HepG2 (cell line): ENCODE measurements around the gene SLC5A10. TPM values are rescaled to one million over a fixed set of nuclear protein-coding genes. Genes with fewer than 3 reads are reported as not detected.

ENCODE experiments used
- CBX2 ChIP-seq, 2 experiments: fragments of 200-600 bp in 1 of 2; sonication (generic); formaldehyde crosslinking in 1 of 2; IDR thresholded peaks; 2 replicates each; pipeline versions ENCODE4 v1.7.0 to v1.8.1; 2018 to 2022; ENCODE audit warnings: low read depth in 2 of 2, low read length in 1 of 2, mild to moderate bottlenecking in 1 of 2, missing genetic modification reagents in 1 of 2
- HDAC1 ChIP-seq: sonication (generic); formaldehyde crosslinking; IDR thresholded peaks from 2 replicates; pipeline ENCODE4 v1.5.1; 2020; ENCODE audit warnings: mild to moderate bottlenecking, missing genetic modification reagents
- HMG20A ChIP-seq: IDR thresholded peaks from 2 replicates; pipeline ENCODE4 v1.6.1; 2016; ENCODE audit warnings: borderline replicate concordance
- HMG20B ChIP-seq: conservative IDR thresholded peaks from 2 replicates; pipeline ENCODE4 v1.6.1; 2016; ENCODE audit warnings: missing genetic modification reagents, missing compliant biosample characterization
- MED1 ChIP-seq: sonication (generic); formaldehyde crosslinking; IDR thresholded peaks from 2 replicates; pipeline ENCODE4 v1.4.0; 2020; ENCODE audit warnings: missing genetic modification reagents
- NCOA1 ChIP-seq: sonication (generic); formaldehyde crosslinking; IDR thresholded peaks from 2 replicates; pipeline ENCODE4 v1.9.0; 2021; ENCODE audit warnings: missing genetic modification reagents
- NFYB ChIP-seq: sonication (generic); formaldehyde crosslinking; IDR thresholded peaks from 2 replicates; pipeline ENCODE4 v1.4.0; 2020; ENCODE audit warnings: missing genetic modification reagents
- NR3C1 ChIP-seq: sonication (generic); formaldehyde crosslinking; IDR thresholded peaks from 2 replicates; pipeline ENCODE4 v1.4.0; 2020; ENCODE audit warnings: missing genetic modification reagents
- SALL2 ChIP-seq: sonication (generic); formaldehyde crosslinking; IDR thresholded peaks from 2 replicates; pipeline ENCODE4 v1.8.1; 2023; ENCODE audit warnings: mild to moderate bottlenecking, missing genetic modification reagents, inconsistent platforms
- SIN3B ChIP-seq: fragments of 150-350 bp; IDR thresholded peaks from 2 replicates; pipeline ENCODE4 v1.6.1; 2014; ENCODE audit warnings: low read length
- SOX13 ChIP-seq, 3 experiments: fragments of 450-650 bp in 1 of 3; sonication (generic) in 1 of 3; formaldehyde crosslinking in 1 of 3; IDR thresholded peaks in 2 of 3; conservative IDR thresholded peaks in 1 of 3; 2 replicates each; pipeline versions ENCODE4 v1.5.0 to v1.6.1; 2016 to 2020; ENCODE audit warnings: antibody characterized with exemption in 1 of 3, mild to moderate bottlenecking in 1 of 3, missing compliant biosample characterization in 1 of 3, missing genetic modification reagents in 1 of 3, moderate library complexity in 1 of 3
- SRSF9 ChIP-seq: fragments of 200-400 bp; formaldehyde crosslinking; IDR thresholded peaks from 2 replicates; pipeline ENCODE4 v1.6.1; 2018; ENCODE audit warnings: borderline replicate concordance, mild to moderate bottlenecking, low read depth, low read length; ENCODE audit not compliant: insufficient read depth, poor library complexity, severe bottlenecking
- THAP7 ChIP-seq: sonication (generic); formaldehyde crosslinking; IDR thresholded peaks from 2 replicates; pipeline ENCODE4 v1.8.1; 2023; ENCODE audit warnings: mild to moderate bottlenecking, missing genetic modification reagents
- ZBTB14 ChIP-seq: sonication (generic); formaldehyde crosslinking; IDR thresholded peaks from 2 replicates; pipeline ENCODE4 v1.4.0; 2020; ENCODE audit warnings: missing genetic modification reagents
- ZC3H13 ChIP-seq: sonication (generic); formaldehyde crosslinking; IDR thresholded peaks from 2 replicates; pipeline ENCODE4 v1.8.1; 2023; ENCODE audit warnings: mild to moderate bottlenecking, missing genetic modification reagents, moderate library complexity
- ZFP36L2 ChIP-seq: sonication (generic); formaldehyde crosslinking; IDR thresholded peaks from 2 replicates; pipeline ENCODE4 v1.4.0; 2020; ENCODE audit warnings: missing genetic modification reagents
- ZKSCAN8 ChIP-seq: IDR thresholded peaks from 2 replicates; pipeline ENCODE4 v1.6.1; 2016; ENCODE audit warnings: borderline replicate concordance, missing genetic modification reagents, missing compliant biosample characterization
- ZNF142 ChIP-seq: sonication (generic); formaldehyde crosslinking; IDR thresholded peaks from 2 replicates; pipeline ENCODE4 v1.4.0; 2020; ENCODE audit warnings: missing genetic modification reagents
- ZNF556 ChIP-seq: sonication (generic); formaldehyde crosslinking; IDR thresholded peaks from 2 replicates; pipeline ENCODE4 v1.4.0; 2020; ENCODE audit warnings: mild to moderate bottlenecking, missing genetic modification reagents, borderline replicate concordance
- ZNF558 ChIP-seq: sonication (generic); formaldehyde crosslinking; IDR thresholded peaks from 2 replicates; pipeline ENCODE4 v1.9.0; 2022; ENCODE audit warnings: mild to moderate bottlenecking, missing genetic modification reagents, borderline replicate concordance
- ZNF569 ChIP-seq: sonication (generic); formaldehyde crosslinking; IDR thresholded peaks from 2 replicates; pipeline ENCODE4 v1.5.0; 2020; ENCODE audit warnings: mild to moderate bottlenecking, missing genetic modification reagents, moderate library complexity, borderline replicate concordance
- ZNF776 ChIP-seq: sonication (generic); formaldehyde crosslinking; IDR thresholded peaks from 2 replicates; pipeline ENCODE4 v1.4.0; 2020; ENCODE audit warnings: mild to moderate bottlenecking, missing genetic modification reagents
- polyA plus RNA-seq, 8 experiments: library from polyadenylated mRNA; depleted of rRNA in 3 of 8; stranded (reverse) in 7 of 8; unstranded in 1 of 8; fragments of >200 nt; fragmentation: Illumina TruSeq in 4 of 8; extraction: Trizol in 4 of 8; gene quantifications; 2 replicates each; pipeline versions ENCODE4 v1.2.1 to v1.2.3, GENCODE V29; 2011 to 2016; ENCODE audit warnings: low read depth in 4 of 8, missing spikeins in 1 of 8, mixed read lengths in 1 of 8; ENCODE audit not compliant: insufficient read depth in 1 of 8
- total RNA-seq, 5 experiments: library from RNA; depleted of rRNA; stranded (reverse); fragments of >200 nt; fragmentation: Illumina TruSeq; extraction: Trizol; gene quantifications; 2 replicates each; pipeline ENCODE4 v1.2.3, GENCODE V29; 2016; ENCODE audit warnings: low read depth in 1 of 5

Gene SLC5A10
- total and polyA plus RNA-seq, 2 of the 13 experiments (the other 11 are each of a cell fraction or from before 2014, with no cell fraction given) = 0.05 TPM; not detected in 1

- 0 out of 2 replicates have a peak, but pooled peaks have one; percentile 61 for TF ChIP-seq ZNF558 (CRISPR knock-in tag)
- TF ChIP-seq CBX2 (IDR thresholded peaks at IDR 0.05; ENCODE audit: low read depth, low read length) = no peak
- no peak for TF ChIP-seq CBX2 (CRISPR knock-in tag; IDR thresholded peaks at IDR 0.05; ENCODE audit: low read depth)
- no peak for TF ChIP-seq SALL2
- TF ChIP-seq NCOA1 (CRISPR knock-in tag) = no peak
- no peak for TF ChIP-seq ZFP36L2
- TF ChIP-seq SOX13 (IDR thresholded peaks at IDR 0.05) = no peak
- peak in 1 of 2 experiments; percentile 13; a peak in 1 of 4 replicates for TF ChIP-seq SOX13 (CRISPR knock-in tag; conservative IDR thresholded peaks at IDR 0.05 in 1 of 2, IDR thresholded peaks at IDR 0.05 in 1 of 2)
- no peak for TF ChIP-seq NR3C1 (CRISPR knock-in tag)
- TF ChIP-seq HDAC1 (CRISPR knock-in tag) = peak; percentile 57
- TF ChIP-seq ZC3H13 = no peak
- peak; percentile 62; the same call in 1 of the 2 replicates for TF ChIP-seq ZNF556 (CRISPR knock-in tag)
- TF ChIP-seq HMG20A (CRISPR knock-in tag) = no peak
- no peak for TF ChIP-seq ZNF142 (CRISPR knock-in tag)
- no peak for TF ChIP-seq THAP7 (CRISPR knock-in tag)
- TF ChIP-seq HMG20B (CRISPR knock-in tag) = no peak
- no peak for TF ChIP-seq ZNF776
- TF ChIP-seq SIN3B = no peak
- TF ChIP-seq NFYB = no peak
- no peak for TF ChIP-seq ZKSCAN8 (CRISPR knock-in tag)
- 0 out of 2 replicates have a peak, but pooled peaks have one; percentile 11 for TF ChIP-seq ZBTB14 (CRISPR knock-in tag)
- TF ChIP-seq MED1 = peak; percentile 25; the same call in 1 of the 2 replicates
- TF ChIP-seq ZNF569 (CRISPR knock-in tag) = no peak
- no peak for TF ChIP-seq SRSF9
These were observed 52.6 kb downstream of the SLC5A10 start, which contains the start of gene FAM83G (continued) for GRCh38 chr17:19004421-19005136.
